ENCODE data around the gene TK1.
"Not testable (repeated sequence)": the region's sequence is repeated elsewhere in the genome, so short reads cannot be mapped to it uniquely, and the experiment has no call there.

TK1 gene

GRCh38 chr17:78176548-78177025 is 10.3 kb downstream of the TK1 start:
- peak; percentile 65 for DNase-seq (ENCODE audit: low spot score)

GRCh38 chr17:78175643-78175981 is 11.2 kb downstream of the TK1 start:
- no peak for DNase-seq (ENCODE audit: low spot score)

GRCh38 chr17:78174870-78175642 is 11.8 kb downstream of the TK1 start:
- no peak for DNase-seq (ENCODE audit: low spot score)

- no peak for DNase-seq (ENCODE audit: low spot score)
Observed at GRCh38 chr17:78174346-78174869, 12.4 kb downstream of the TK1 start.

- DNase-seq (ENCODE audit: low spot score) = no peak
Observed at GRCh38 chr17:78173097-78173715, 13.6 kb downstream of the TK1 start.

GRCh38 chr17:78172249-78173051 is 14.4 kb downstream of the TK1 start:
- DNase-seq (ENCODE audit: low spot score) = no peak

- not testable (repeated sequence) for DNase-seq (ENCODE audit: low spot score)
Observed at GRCh38 chr17:78171591-78172248, 15.1 kb downstream of the TK1 start.

GRCh38 chr17:78170692-78171590 is 15.9 kb downstream of the TK1 start:
- DNase-seq (ENCODE audit: low spot score) = no peak

GRCh38 chr17:78168903-78169793 is 17.7 kb downstream of the TK1 start:
- no peak for DNase-seq (ENCODE audit: low spot score)

- peak; percentile 60 for DNase-seq (ENCODE audit: low spot score)
Observed at GRCh38 chr17:78168242-78168902, 18.5 kb downstream of the TK1 start, which contains the start of gene SYNGR2. TSS of gene SYNGR2 (plus strand) at chr17:78168581. CDS start at chr17:78168617, 36 bp downstream.

GRCh38 chr17:78166416-78166815 is 20.4 kb downstream of the TK1 start:
- no peak for DNase-seq (ENCODE audit: low spot score)

- DNase-seq (ENCODE audit: low spot score) = no peak
Observed at GRCh38 chr17:78164748-78165607, 21.9 kb downstream of the TK1 start.

GRCh38 chr17:78163881-78164747 is 22.7 kb downstream of the TK1 start:
- no peak for DNase-seq (ENCODE audit: low spot score)

- DNase-seq (ENCODE audit: low spot score) = no peak
Observed at GRCh38 chr17:78159575-78160158, 27.2 kb downstream of the TK1 start.

- DNase-seq (ENCODE audit: low spot score) = no peak
Observed at GRCh38 chr17:78154903-78155811, 31.7 kb downstream of the TK1 start.

- DNase-seq (ENCODE audit: low spot score) = no peak
Observed at GRCh38 chr17:78151514-78152008, 35.3 kb downstream of the TK1 start.
